22Rv1 (cell line): ENCODE data around the gene FUOM.

Experiments
- H3K27ac ChIP-seq: fragments of 450-650 bp; 2 replicates; pipeline ENCODE4 v1.5.1; 2017
- CTCF ChIP-seq: fragments of 450-650 bp; IDR thresholded peaks from 2 replicates; pipeline ENCODE4 v1.5.1; 2017; ENCODE audit warnings: mild to moderate bottlenecking
- ZFX ChIP-seq: fragments of 450-650 bp; IDR thresholded peaks from 2 replicates; pipeline ENCODE4 v1.6.1; 2017; ENCODE audit warnings: antibody characterized with exemption, borderline replicate concordance

The FUOM gene

GRCh38 chr10:133313192-133313591 lies 44.6 kb downstream of the FUOM start:
- TF ChIP-seq CTCF: no peak
- no peak for TF ChIP-seq ZFX
- peak overlapping the region; percentile 37 for H3K27ac ChIP-seq

- H3K27ac ChIP-seq: no peak overlapping the region
- TF ChIP-seq ZFX (no peak), CTCF (no peak)
Observed at GRCh38 chr10:133312769-133313145, 45.1 kb downstream of the FUOM start.

- H3K27ac ChIP-seq: no peak overlapping the region
- TF ChIP-seq ZFX: no peak
- no peak for TF ChIP-seq CTCF
Observed at GRCh38 chr10:133312016-133312768, 45.6 kb downstream of the FUOM start.

GRCh38 chr10:133311570-133311969 lies 46.2 kb downstream of the FUOM start:
- H3K27ac ChIP-seq: no peak overlapping the region
- no peak for TF ChIP-seq ZFX
- no peak for TF ChIP-seq CTCF

- TF ChIP-seq CTCF (no peak), ZFX (no peak)
- no peak overlapping the region for H3K27ac ChIP-seq
Observed at GRCh38 chr10:133310789-133311188, 47.0 kb downstream of the FUOM start.

- H3K27ac ChIP-seq: no peak overlapping the region
- TF ChIP-seq ZFX (no peak), CTCF (no peak)
Observed at GRCh38 chr10:133310399-133310755, 47.4 kb downstream of the FUOM start.

GRCh38 chr10:133309720-133310398 lies 48.0 kb downstream of the FUOM start:
- no peak for TF ChIP-seq CTCF
- peak overlapping the region; percentile 92 for H3K27ac ChIP-seq
